ENCODE results near the gene CEP89.
"Not testable (repeated sequence)": the region's sequence is repeated elsewhere in the genome, so short reads cannot be mapped to it uniquely, and the experiment has no call there.

CEP89 gene

GRCh38 chr19:32889137-32889934 is 82.4 kb downstream of the CEP89 start:
- H3K27ac Mint-ChIP-seq = no peak overlapping the region
- peaks cover 41% of the 10 kb centered on the region for H3K9me3 Mint-ChIP-seq
- no peaks in the 10 kb centered on the region for H3K27me3 Mint-ChIP-seq (ENCODE audit: low read depth, poor library complexity)
- no peak for DNase-seq
- peaks cover 64% of the 10 kb centered on the region for H3K36me3 Mint-ChIP-seq (ENCODE audit: low read depth)
- H3K4me3 Mint-ChIP-seq = no peak overlapping the region
- no peaks in the 10 kb centered on the region for H3K4me1 Mint-ChIP-seq
- TF ChIP-seq CTCF (IDR thresholded peaks at IDR 0.05) = no peak

GRCh38 chr19:32887572-32888215 is 84.1 kb downstream of the CEP89 start:
- peaks cover 26% of the 10 kb centered on the region for H3K9me3 Mint-ChIP-seq
- no peak for DNase-seq
- TF ChIP-seq CTCF (IDR thresholded peaks at IDR 0.05) = no peak
- H3K27me3 Mint-ChIP-seq (ENCODE audit: low read depth, poor library complexity) = no peaks in the 10 kb centered on the region
- H3K4me3 Mint-ChIP-seq = no peak overlapping the region
- peaks cover 61% of the 10 kb centered on the region for H3K36me3 Mint-ChIP-seq (ENCODE audit: low read depth)
- no peaks in the 10 kb centered on the region for H3K4me1 Mint-ChIP-seq
- no peak overlapping the region for H3K27ac Mint-ChIP-seq

DNA sequence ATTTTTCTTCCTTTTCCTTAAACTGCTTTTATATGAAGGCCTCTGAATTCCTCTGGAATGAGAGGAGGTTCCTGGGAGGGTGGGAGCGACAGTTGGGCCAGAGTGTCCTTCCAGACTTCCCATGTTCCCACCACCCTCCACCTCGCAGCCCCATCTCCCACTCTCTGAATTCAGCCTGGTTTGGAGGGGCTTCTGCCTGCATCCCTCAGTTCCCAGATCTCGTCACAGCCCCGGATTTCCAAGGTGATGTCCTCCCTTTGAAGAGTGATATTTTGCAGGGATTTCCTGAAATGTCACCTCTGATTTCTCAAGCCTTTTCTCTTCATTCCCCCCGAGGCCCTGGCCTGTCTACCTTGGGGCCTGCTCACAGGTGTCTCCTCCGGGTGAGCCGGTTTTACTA is 85.5 kb downstream of the CEP89 start:
- peaks cover 46% of the 10 kb centered on the region for H3K36me3 Mint-ChIP-seq (ENCODE audit: low read depth)
- no peaks in the 10 kb centered on the region for H3K4me1 Mint-ChIP-seq
- no peaks in the 10 kb centered on the region for H3K27me3 Mint-ChIP-seq (ENCODE audit: low read depth, poor library complexity)
- no peak for TF ChIP-seq CTCF (IDR thresholded peaks at IDR 0.05)
- no peak for DNase-seq
- H3K9me3 Mint-ChIP-seq = peaks cover 12% of the 10 kb centered on the region
- no peak overlapping the region for H3K4me3 Mint-ChIP-seq
- peak overlapping the region; percentile 17 for H3K27ac Mint-ChIP-seq

DNA sequence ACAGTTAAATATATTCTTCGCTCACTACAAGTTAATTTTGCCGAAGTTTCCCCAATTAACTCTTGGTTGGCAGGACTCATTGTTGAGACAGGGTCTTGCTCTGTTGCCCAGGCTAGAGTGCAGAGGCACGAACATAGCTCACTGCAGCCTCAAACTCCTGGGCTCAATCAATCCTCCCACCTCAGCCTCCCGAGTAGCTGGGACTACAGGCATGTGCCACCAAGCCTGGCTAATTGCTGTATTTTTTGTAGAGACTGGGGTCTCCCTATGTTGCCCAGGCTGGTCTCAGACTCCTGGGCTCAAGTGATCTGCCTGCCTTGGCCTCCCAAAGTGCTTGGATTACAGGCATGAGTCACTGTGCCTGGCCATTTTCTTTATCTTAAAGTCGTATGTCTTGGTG is 86.5 kb downstream of the CEP89 start:
- H3K27ac Mint-ChIP-seq; H3K4me1 Mint-ChIP-seq; H3K27me3 Mint-ChIP-seq (ENCODE audit: low read depth, poor library complexity); H3K4me3 Mint-ChIP-seq; H3K9me3 Mint-ChIP-seq; DNase-seq: not testable (repeated sequence)
- peaks cover 39% of the 10 kb centered on the region for H3K36me3 Mint-ChIP-seq (ENCODE audit: low read depth)

- Mint-ChIP-seq H3K4me3 (no peak overlapping the region), H3K27me3 (ENCODE audit: low read depth, poor library complexity) (peaks cover 3% of the 10 kb centered on the region), H3K4me1 (no peaks in the 10 kb centered on the region), H3K9me3 (no peaks in the 10 kb centered on the region), H3K27ac (no peak overlapping the region), H3K36me3 (ENCODE audit: low read depth) (peaks cover 38% of the 10 kb centered on the region)
- DNase-seq = no peak
- TF ChIP-seq CTCF (IDR thresholded peaks at IDR 0.05) = no peak
These were observed 90.0 kb downstream of the CEP89 start for GRCh38 chr19:32881766-32882165.

DNA sequence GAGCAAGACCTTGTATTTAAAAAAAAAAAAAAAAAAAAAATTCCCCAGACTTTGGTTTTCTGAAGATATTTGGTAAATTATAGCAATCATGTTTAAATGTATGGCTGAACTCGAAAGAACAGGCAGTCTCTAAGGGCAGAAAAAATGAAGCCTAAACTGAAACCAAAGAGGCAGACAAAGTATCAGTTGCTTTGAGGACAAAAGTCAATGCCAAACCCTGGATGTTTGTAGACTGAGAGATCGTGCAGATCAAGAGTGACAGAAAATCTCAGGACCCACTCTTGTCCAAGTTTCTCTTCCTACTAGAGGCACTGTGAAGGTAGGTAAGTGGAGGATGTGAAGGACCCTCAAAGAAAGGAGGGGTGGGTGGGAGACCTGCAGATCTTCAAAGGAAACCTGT is 91.1 kb downstream of the CEP89 start:
- no peaks in the 10 kb centered on the region for H3K9me3 Mint-ChIP-seq
- H3K27me3 Mint-ChIP-seq (ENCODE audit: low read depth, poor library complexity) = peaks cover 3% of the 10 kb centered on the region
- TF ChIP-seq CTCF (IDR thresholded peaks at IDR 0.05) = no peak
- H3K4me3 Mint-ChIP-seq = no peak overlapping the region
- no peaks in the 10 kb centered on the region for H3K4me1 Mint-ChIP-seq
- H3K27ac Mint-ChIP-seq = peak overlapping the region; percentile 29
- H3K36me3 Mint-ChIP-seq (ENCODE audit: low read depth) = peaks cover 38% of the 10 kb centered on the region
- DNase-seq = no peak
